Astrocyte of the spinal cord (primary cell): Measurements from ENCODE around the gene MTUS2.
A peak's percentile ranks its signal among the peaks of the same experiment; 100 is the strongest.

ENCODE experiments used
- DNase-seq: peaks from one replicate; pipeline ENCODE4 v3.0.0; 2011; ENCODE audit warnings: low read depth, low spot score
- H3K4me3 ChIP-seq: 2 replicates; pipeline ENCODE4 v1.5.1; 2011; ENCODE audit warnings: low read depth, mild to moderate bottlenecking, low read length, moderate library complexity
- CTCF ChIP-seq: IDR thresholded peaks from 2 replicates; pipeline ENCODE4 v1.5.1; 2012; ENCODE audit warnings: low read depth, mild to moderate bottlenecking, low read length, inconsistent platforms
- in situ Hi-C: cut with HindIII; loops from 2 replicates; pipeline ENCODE4 v1.10.0; 2017; ENCODE audit warnings: low sequenced_read_pairs

Gene MTUS2

GRCh38 chr13:29510651-29511084 lies 690.5 kb downstream of the MTUS2 start:
- in situ Hi-C loops: no loop called here
- TF ChIP-seq CTCF: no peak
- H3K4me3 ChIP-seq: no peak overlapping the region
- DNase-seq: peak; percentile 24

- peak; percentile 44 for DNase-seq
- H3K4me3 ChIP-seq: no peak overlapping the region
- TF ChIP-seq CTCF: no peak
- in situ Hi-C loops: no loop called here
Measured at GRCh38 chr13:29511106-29511796, 691.1 kb downstream of the MTUS2 start.

- peak; percentile 54 for DNase-seq
- no peak for TF ChIP-seq CTCF
- no peak overlapping the region for H3K4me3 ChIP-seq
- in situ Hi-C loops: no loop called here
Measured at GRCh38 chr13:29511980-29512379, 691.8 kb downstream of the MTUS2 start.

GRCh38 chr13:29513002-29513980 lies 693.2 kb downstream of the MTUS2 start:
- no peak for DNase-seq
- in situ Hi-C loops: no loop called here
- H3K4me3 ChIP-seq: no peak overlapping the region
- TF ChIP-seq CTCF: no peak

- no peak overlapping the region for H3K4me3 ChIP-seq
- in situ Hi-C loops: no loop called here
- DNase-seq: no peak
- no peak for TF ChIP-seq CTCF
Measured at GRCh38 chr13:29513981-29514719, 694.0 kb downstream of the MTUS2 start.

GRCh38 chr13:29514720-29515310 lies 694.7 kb downstream of the MTUS2 start:
- in situ Hi-C loops: no loop called here
- DNase-seq: no peak
- H3K4me3 ChIP-seq: no peak overlapping the region
- no peak for TF ChIP-seq CTCF
